ENCODE results near the gene TMEM196.

DNA sequence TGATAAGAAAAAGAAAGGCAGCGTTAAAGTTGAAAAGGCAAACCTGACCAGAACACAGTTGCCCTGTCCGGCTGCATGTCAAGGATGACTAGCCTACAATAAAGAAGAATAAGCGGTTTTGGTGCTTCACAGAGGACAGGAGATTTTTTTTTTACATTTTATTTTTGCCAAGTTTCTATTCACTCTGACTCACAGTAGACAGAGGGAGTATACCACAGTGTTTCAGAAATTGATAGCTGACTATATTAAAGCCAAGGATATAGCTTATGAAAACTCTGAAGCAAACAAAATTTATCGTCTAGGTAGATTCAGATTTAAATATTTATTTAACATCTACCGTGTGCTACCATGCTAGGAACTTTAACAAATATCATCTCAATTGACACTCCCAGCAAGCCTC lies 47.6 kb downstream of the TMEM196 start:
- TF ChIP-seq, protein P1, sequence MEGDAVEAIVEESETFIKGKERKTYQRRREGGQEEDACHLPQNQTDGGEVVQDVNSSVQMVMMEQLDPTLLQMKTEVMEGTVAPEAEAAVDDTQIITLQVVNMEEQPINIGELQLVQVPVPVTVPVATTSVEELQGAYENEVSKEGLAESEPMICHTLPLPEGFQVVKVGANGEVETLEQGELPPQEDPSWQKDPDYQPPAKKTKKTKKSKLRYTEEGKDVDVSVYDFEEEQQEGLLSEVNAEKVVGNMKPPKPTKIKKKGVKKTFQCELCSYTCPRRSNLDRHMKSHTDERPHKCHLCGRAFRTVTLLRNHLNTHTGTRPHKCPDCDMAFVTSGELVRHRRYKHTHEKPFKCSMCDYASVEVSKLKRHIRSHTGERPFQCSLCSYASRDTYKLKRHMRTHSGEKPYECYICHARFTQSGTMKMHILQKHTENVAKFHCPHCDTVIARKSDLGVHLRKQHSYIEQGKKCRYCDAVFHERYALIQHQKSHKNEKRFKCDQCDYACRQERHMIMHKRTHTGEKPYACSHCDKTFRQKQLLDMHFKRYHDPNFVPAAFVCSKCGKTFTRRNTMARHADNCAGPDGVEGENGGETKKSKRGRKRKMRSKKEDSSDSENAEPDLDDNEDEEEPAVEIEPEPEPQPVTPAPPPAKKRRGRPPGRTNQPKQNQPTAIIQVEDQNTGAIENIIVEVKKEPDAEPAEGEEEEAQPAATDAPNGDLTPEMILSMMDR (conservative IDR thresholded peaks at IDR 0.05; ENCODE audit: low read depth, low read length) = no peak
- TF ChIP-seq, protein P2, sequence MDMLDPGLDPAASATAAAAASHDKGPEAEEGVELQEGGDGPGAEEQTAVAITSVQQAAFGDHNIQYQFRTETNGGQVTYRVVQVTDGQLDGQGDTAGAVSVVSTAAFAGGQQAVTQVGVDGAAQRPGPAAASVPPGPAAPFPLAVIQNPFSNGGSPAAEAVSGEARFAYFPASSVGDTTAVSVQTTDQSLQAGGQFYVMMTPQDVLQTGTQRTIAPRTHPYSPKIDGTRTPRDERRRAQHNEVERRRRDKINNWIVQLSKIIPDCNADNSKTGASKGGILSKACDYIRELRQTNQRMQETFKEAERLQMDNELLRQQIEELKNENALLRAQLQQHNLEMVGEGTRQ (IDR thresholded peaks at IDR 0.05; ENCODE audit: low read depth, low read length) = no peak
- TF ChIP-seq POLR2A (IDR thresholded peaks at IDR 0.05; ENCODE audit: low read depth, low read length) (no peak), RFX5 (IDR thresholded peaks at IDR 0.05; ENCODE audit: low read depth, low read length) (no peak), CEBPB (IDR thresholded peaks at IDR 0.05; ENCODE audit: low read depth, low read length) (no peak), RAD21 (IDR thresholded peaks at IDR 0.05; ENCODE audit: low read length) (no peak), MAZ (IDR thresholded peaks at IDR 0.05; ENCODE audit: borderline replicate concordance, low read depth, low read length) (no peak), NFE2L2 (IDR thresholded peaks at IDR 0.05; ENCODE audit: low read depth, low read length) (no peak), CHD1 (IDR thresholded peaks at IDR 0.05; ENCODE audit: low read depth, low read length) (no peak), MXI1 (IDR thresholded peaks at IDR 0.05; ENCODE audit: borderline replicate concordance, low read depth, low read length) (no peak), RCOR1 (IDR thresholded peaks at IDR 0.05; ENCODE audit: insufficient replicate concordance, low read length) (no peak)
